Activated naive CD4-positive, alpha-beta T cell (primary cell): Measurements from ENCODE around the gene AURKB.
A peak's percentile ranks its signal among the peaks of the same experiment; 100 is the strongest.
"Not testable (repeated sequence)": the region's sequence is repeated elsewhere in the genome, so short reads cannot be mapped to it uniquely, and the experiment has no call there.

Source experiments
- DNase-seq, 4 experiments: peaks; one replicate each; lab custom pipeline; 2025; lab: John Stamatoyannopoulos, UW

AURKB gene

GRCh38 chr17:8187517-8188262 lies 22.7 kb downstream of the AURKB start:
- peak; percentile 71 to 90 (median 84) for DNase-seq

GRCh38 chr17:8186787-8187516 lies 23.4 kb downstream of the AURKB start:
- DNase-seq = peak; percentile 81 to 93 (median 90)

DNA sequence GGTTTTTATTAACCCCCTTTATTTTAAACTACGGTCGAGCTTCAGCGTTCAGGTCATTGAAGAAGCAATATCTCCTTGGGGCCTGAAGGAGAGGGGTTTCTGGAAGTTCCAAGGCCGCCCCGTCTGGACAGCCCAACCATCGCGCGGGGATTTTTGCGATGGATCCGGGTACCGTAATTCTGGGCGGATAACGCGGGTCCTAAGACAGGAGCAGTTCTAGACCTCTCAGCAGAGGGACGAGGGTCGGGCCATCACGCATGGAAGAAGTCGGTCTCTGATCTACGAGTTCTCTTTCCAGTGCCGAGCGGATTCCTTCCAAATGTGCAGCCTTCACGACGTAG lies 24.0 kb downstream of the AURKB start:
- no peak for DNase-seq

DNA sequence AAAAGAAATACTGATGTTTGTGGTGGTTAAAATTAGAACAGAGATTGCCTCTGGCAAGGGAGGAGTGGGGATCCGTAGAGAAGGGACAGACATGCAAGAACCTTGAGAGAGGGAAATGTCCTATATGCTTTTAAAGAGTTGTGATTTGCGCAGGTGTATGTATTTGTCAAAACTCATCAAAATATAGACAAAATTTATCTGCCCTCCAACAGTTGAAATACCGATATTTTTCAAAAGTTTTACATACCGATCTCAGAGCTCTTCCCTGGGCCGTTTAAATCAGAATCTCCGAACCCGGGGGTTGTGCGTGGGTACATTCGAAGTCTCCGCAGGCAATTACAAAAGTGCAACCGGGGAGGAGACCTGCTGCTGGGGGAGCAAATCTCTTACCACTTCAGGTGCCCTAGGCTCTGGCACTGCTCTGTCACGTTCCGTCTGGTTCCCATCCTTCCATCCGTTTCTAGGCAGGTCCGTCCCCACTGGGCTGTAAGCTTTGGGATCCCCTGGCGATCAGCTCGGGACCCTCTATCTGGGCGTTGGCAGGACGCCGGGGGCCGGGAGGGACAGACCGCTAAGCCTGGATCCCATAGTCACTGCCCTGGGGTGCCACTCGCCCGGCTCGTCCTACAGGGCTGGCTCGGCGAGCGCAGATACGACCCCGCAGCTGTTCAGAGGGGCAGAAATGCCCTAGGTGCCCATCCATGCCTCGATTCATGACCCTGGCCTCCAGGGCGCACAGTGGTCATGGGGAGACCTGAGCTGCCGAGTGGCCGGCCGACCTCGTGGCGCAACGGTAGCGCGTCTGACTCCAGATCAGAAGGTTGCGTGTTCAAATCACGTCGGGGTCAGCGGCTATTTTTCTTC lies 24.6 kb downstream of the AURKB start:
- DNase-seq = peak; percentile 92 to 99 (median 98)

DNA sequence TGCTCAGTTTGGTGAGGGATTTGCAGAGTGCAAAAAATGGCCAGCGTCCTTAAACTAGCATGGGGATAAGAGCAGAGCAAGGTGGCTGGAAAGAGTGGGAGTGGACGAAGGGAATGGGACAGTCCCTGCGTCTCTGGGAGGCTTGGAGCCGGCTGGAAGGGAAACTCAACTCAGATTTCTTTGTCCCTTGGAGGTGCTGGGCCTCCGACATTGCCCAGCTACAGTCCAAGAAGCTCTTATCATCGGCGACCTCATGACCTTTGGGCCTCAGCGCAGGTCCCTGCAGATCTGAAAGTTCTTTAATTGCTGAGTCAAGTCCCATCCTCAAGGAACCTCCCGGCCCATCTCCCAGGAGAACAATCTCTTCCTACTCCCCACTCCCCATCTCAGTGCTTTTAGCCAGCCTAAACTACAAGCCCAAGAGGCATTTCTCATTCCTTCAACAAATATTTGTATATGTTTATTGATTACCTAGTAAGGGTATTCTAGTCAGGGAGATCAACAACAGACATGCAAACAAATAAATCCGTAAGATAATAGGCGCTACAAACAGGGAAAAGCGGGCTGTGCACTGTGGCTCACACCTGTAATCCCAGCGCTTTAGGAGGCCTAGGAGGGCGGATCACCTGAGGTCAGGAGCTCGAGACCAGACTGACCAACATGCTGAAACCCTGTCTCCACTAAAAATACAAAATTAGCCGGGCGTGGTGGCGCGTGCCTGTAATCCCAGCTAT lies 33.2 kb downstream of the AURKB start:
- no peak for DNase-seq

DNA sequence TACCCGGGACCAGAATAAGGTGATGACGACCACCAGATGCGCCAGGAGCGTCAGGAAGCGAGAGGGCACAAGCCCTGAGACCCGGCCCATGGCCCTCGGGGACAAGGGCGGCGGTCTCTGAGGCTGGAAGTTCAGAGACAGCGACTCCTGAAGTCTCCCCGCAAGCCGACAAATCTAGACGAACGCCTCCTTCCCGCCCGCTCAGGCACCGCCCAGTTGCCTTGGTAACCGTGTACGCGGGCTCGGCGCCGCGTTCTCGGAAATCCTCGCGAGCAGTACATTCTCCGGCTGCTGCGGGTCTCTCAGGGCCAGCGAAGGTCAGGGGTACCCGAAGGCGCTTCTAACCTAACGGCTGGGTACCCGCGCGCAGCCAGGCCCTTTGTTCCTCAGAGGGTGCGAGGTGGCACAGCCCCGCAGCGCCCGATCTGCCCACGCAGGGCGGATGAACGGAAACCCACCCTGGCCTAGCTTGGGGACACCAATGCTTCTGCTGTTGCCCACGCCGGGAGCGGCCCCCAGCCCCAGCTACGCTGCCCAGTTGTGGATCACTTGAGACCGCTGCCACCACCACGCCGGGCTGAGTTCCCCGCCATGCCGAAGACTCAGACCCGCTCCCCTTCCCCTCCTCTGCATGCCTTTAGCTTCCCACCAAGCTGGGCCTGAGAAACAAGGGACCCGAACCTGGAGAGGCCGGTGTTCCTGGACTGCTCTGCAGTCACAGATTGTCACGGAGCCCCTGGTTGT lies 34.0 kb downstream of the AURKB start, which contains the start of gene TMEM107:
Gene TMEM107, minus strand, starts transcription at position 184 of the 744 bp plus-strand sequence. Its CDS starts 94 bp downstream, at position 90.
- peak; percentile 48 to 82 (median 72) for DNase-seq

DNA sequence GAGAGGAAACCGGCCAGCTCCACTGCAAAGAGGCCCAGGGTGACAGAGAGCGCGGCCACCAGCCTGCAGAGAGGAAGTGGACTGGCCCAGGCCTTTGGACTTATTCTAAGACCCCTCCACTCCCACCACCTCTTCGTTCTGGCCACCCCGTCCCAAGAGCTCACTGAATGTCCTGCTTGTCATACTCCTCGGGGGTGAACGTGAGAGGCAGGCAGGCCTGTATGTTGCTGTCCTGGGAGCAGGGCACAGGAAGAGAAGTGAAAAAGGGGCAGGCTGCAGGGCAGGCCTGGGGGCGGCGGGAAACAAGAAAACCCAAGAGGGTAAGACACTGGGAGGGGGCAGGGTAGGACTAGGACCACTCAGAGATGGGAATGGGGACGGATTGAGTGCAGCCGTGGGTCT lies 34.6 kb downstream of the AURKB start:
- DNase-seq = no peak

DNA sequence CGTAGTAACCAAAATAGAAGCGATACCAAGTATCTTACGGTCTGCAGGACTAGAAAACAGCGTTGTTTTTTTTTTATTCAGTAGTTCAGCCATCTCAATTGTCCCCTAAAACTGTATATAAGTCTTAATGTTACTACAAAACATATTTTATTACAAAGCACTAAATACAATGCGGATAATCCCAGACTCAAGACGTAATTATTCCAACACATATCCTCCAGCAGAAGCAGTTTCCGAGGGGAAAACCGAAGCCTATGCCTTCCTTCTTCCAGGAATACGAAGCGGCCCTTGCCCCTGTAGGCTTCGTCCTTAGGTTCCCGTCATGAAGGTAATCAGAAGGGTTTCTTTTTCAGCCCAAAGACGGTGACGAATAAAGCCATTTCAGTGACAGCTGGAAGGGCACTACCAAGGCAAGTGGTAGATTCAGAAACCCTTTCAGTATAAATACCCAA lies 36.5 kb downstream of the AURKB start:
- DNase-seq = no peak

- peak; percentile 22 to 47 (median 39) for DNase-seq
Measured at GRCh38 chr17:8173056-8173870, 37.1 kb downstream of the AURKB start.

GRCh38 chr17:8170186-8170585 lies 40.2 kb downstream of the AURKB start:
- DNase-seq = not testable (repeated sequence)

- no peak for DNase-seq
Measured at GRCh38 chr17:8167526-8167925, 42.8 kb downstream of the AURKB start.

GRCh38 chr17:8166731-8167130 lies 43.6 kb downstream of the AURKB start:
- no peak for DNase-seq

GRCh38 chr17:8164815-8165131 lies 45.6 kb downstream of the AURKB start:
- no peak for DNase-seq

- peak in 3 of 4 experiments; percentile 30 to 48 (median 41) for DNase-seq
Measured at GRCh38 chr17:8163978-8164814, 46.2 kb downstream of the AURKB start.

GRCh38 chr17:8162997-8163977 lies 47.1 kb downstream of the AURKB start:
- peak in 2 of 4 experiments; percentile 19 to 47 for DNase-seq

DNA sequence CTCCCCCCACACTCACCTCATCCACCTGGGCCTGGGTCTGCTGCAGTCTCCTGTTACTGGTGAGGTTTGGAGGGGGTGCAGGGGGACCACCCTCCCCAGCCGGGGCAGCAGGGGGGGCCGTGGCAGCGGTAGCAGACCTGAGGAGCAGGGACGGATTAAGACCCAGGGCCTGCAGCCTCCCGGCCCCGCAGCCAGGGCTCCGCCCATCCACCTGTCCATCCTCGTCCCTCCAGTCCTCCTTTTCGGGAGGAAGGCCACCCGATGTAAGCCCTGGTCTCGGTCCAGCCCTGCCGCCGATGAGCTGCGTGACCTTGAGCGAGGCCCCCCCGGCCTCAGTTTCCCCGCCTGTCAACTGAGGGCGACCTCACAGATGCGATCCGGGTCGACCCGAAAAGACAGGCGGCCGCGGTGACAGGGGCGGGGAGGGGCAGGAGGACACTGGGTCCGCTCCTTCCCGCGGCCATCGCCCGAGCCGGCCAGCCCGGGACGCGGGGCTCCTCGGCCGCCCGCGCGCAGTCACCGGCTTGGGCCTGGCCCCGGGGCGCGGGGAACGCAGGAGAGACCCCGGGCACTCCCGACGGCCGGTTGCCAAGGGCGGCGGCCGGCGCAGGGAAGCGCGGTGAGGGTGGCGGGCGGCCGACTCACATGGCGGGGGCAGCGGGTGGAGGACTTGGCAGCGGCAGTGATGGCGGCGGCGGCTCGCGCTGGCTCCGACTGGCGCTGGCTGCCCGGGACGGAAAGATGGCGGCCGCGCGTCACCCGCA lies 48.0 kb downstream of the AURKB start, which contains the start of gene VAMP2:
Gene VAMP2, minus strand, starts transcription at position 716 of the 764 bp plus-strand sequence. Its CDS starts 69 bp downstream, at position 647.
- DNase-seq = peak in 3 of 4 experiments; percentile 55 to 84 (median 73)
